ENCODE measurements around the gene KBTBD6. TPM values are rescaled to one million over a fixed set of nuclear protein-coding genes. Genes with fewer than 3 reads are reported as not detected.

KBTBD6 gene
- total and polyA plus RNA-seq, 2 of the 13 experiments (the other 11 are each of a cell fraction or from before 2014, with no cell fraction given): 4.4 to 12.0 TPM

DNA sequence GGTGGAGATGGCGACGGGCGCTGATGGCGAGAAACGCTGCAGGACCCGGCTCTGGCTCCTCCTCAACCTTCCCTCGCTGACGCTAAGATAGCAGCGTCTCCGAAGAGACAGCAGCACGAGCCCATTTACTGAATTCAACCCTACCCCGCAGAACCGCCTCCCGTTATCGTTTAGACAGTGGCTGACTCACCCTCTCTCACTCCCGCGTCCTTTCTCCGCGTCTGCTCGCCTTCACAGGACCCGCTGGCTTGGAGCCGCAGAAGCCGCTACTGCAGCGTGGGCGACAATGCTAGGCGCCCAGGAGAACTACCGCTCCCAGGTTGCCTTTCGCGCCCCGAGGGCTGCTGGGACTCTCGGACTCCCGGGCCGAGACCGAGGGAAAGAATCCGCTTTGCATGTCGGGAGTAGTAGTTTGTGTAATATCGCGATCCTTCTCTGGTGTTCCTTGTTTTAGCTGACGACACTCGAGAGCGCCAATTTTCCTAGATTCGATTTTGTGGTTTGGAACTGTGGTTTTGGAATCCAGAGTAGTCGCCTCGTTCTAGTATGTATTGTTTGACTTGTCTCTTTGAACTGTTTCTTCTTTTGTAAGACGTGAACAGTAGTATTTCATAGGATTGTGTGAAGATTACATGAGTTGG, at the start of gene KBTBD6 (continued):
- TF ChIP-seq, protein P1, sequence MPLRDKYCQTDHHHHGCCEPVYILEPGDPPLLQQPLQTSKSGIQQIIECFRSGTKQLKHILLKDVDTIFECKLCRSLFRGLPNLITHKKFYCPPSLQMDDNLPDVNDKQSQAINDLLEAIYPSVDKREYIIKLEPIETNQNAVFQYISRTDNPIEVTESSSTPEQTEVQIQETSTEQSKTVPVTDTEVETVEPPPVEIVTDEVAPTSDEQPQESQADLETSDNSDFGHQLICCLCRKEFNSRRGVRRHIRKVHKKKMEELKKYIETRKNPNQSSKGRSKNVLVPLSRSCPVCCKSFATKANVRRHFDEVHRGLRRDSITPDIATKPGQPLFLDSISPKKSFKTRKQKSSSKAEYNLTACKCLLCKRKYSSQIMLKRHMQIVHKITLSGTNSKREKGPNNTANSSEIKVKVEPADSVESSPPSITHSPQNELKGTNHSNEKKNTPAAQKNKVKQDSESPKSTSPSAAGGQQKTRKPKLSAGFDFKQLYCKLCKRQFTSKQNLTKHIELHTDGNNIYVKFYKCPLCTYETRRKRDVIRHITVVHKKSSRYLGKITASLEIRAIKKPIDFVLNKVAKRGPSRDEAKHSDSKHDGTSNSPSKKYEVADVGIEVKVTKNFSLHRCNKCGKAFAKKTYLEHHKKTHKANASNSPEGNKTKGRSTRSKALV (CRISPR knock-in tag; IDR thresholded peaks at IDR 0.05): peak; percentile 87; the same call in 1 of the 2 replicates
- TF ChIP-seq SPEN (CRISPR knock-in tag; IDR thresholded peaks at IDR 0.05; ENCODE audit: low read depth): peak; percentile 82
- TF ChIP-seq, protein P2, sequence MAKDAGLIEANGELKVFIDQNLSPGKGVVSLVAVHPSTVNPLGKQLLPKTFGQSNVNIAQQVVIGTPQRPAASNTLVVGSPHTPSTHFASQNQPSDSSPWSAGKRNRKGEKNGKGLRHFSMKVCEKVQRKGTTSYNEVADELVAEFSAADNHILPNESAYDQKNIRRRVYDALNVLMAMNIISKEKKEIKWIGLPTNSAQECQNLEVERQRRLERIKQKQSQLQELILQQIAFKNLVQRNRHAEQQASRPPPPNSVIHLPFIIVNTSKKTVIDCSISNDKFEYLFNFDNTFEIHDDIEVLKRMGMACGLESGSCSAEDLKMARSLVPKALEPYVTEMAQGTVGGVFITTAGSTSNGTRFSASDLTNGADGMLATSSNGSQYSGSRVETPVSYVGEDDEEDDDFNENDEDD (CRISPR knock-in tag; IDR thresholded peaks at IDR 0.05; ENCODE audit: borderline replicate concordance): peak; percentile 97
- no peak for TF ChIP-seq ZNF83 (CRISPR knock-in tag; IDR thresholded peaks at IDR 0.05; ENCODE audit: borderline replicate concordance)
- TF ChIP-seq ZSCAN9 (CRISPR knock-in tag; IDR thresholded peaks at IDR 0.05; ENCODE audit: borderline replicate concordance): no peak; the same call in 1 of the 2 replicates
- peak; percentile 99 for TF ChIP-seq ZNF143 (CRISPR knock-in tag; IDR thresholded peaks at IDR 0.05)
- TF ChIP-seq, protein P3, sequence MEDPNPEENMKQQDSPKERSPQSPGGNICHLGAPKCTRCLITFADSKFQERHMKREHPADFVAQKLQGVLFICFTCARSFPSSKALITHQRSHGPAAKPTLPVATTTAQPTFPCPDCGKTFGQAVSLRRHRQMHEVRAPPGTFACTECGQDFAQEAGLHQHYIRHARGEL (CRISPR knock-in tag; IDR thresholded peaks at IDR 0.05): no peak
- TF ChIP-seq TP53 (CRISPR knock-in tag; conservative IDR thresholded peaks at IDR 0.05): no peak; the same call in 1 of the 2 replicates
- no peak for TF ChIP-seq SKI (IDR thresholded peaks at IDR 0.05; ENCODE audit: partially characterized antibody)
- TF ChIP-seq ZNF570 (CRISPR knock-in tag; IDR thresholded peaks at IDR 0.05; ENCODE audit: borderline replicate concordance): no peak
- no peak for TF ChIP-seq ZSCAN31 (CRISPR knock-in tag; IDR thresholded peaks at IDR 0.05; ENCODE audit: low read depth)
- TF ChIP-seq ZNF207 (IDR thresholded peaks at IDR 0.05; ENCODE audit: borderline replicate concordance): no peak
- 0 out of 2 replicates have a peak, but pooled peaks have one; percentile 15 for TF ChIP-seq ZNF552 (CRISPR knock-in tag; IDR thresholded peaks at IDR 0.05; ENCODE audit: borderline replicate concordance)
- TF ChIP-seq, protein P4, sequence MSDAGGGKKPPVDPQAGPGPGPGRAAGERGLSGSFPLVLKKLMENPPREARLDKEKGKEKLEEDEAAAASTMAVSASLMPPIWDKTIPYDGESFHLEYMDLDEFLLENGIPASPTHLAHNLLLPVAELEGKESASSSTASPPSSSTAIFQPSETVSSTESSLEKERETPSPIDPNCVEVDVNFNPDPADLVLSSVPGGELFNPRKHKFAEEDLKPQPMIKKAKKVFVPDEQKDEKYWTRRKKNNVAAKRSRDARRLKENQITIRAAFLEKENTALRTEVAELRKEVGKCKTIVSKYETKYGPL (CRISPR knock-in tag; IDR thresholded peaks at IDR 0.05): no peak
- TF ChIP-seq ONECUT2 (CRISPR knock-in tag; IDR thresholded peaks at IDR 0.05): 0 out of 2 replicates have a peak, but pooled peaks have one; percentile 21
- no peak for TF ChIP-seq KLF13 (CRISPR knock-in tag; IDR thresholded peaks at IDR 0.05)
- no peak for TF ChIP-seq ZNF451 (CRISPR knock-in tag; IDR thresholded peaks at IDR 0.05)
- no peak for TF ChIP-seq ZBTB7A (CRISPR knock-in tag; IDR thresholded peaks at IDR 0.05)
- peak; percentile 89 for TF ChIP-seq HDAC1 (CRISPR knock-in tag; IDR thresholded peaks at IDR 0.05)
- no peak for TF ChIP-seq ZMAT3 (CRISPR knock-in tag; conservative IDR thresholded peaks at IDR 0.05)
- TF ChIP-seq, protein P5, sequence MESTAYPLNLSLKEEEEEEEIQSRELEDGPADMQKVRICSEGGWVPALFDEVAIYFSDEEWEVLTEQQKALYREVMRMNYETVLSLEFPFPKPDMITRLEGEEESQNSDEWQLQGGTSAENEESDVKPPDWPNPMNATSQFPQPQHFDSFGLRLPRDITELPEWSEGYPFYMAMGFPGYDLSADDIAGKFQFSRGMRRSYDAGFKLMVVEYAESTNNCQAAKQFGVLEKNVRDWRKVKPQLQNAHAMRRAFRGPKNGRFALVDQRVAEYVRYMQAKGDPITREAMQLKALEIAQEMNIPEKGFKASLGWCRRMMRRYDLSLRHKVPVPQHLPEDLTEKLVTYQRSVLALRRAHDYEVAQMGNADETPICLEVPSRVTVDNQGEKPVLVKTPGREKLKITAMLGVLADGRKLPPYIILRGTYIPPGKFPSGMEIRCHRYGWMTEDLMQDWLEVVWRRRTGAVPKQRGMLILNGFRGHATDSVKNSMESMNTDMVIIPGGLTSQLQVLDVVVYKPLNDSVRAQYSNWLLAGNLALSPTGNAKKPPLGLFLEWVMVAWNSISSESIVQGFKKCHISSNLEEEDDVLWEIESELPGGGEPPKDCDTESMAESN (CRISPR knock-in tag; conservative IDR thresholded peaks at IDR 0.05): peak; percentile 34; the same call in 1 of the 2 replicates
- TF ChIP-seq AGO1 (IDR thresholded peaks at IDR 0.05; ENCODE audit: low read depth, low read length, poor library complexity, severe bottlenecking): peak; percentile 28
- no peak for TF ChIP-seq NFIB (CRISPR knock-in tag; IDR thresholded peaks at IDR 0.05; ENCODE audit: borderline replicate concordance)
- TF ChIP-seq RBFOX2 (IDR thresholded peaks at IDR 0.05; ENCODE audit: low read depth, low read length): peak; percentile 70

Measured in HepG2 (cell line).